GM21786 (cell line): ENCODE data around the gene DENND1C.
"Not testable (repeated sequence)": the region's sequence is repeated elsewhere in the genome, so short reads cannot be mapped to it uniquely, and the experiment has no call there.

ENCODE experiments used
- ATAC-seq: cut with Tn5 transposase; IDR thresholded peaks from one replicate; pipeline ENCODE4 v1.9.1; 2021; ENCODE audit not compliant: unreplicated experiment

DENND1C gene

GRCh38 chr19:6457958-6458694 lies 23.5 kb downstream of the DENND1C start:
- no peak for ATAC-seq

- no peak for ATAC-seq
Measured at GRCh38 chr19:6455924-6456323, 25.7 kb downstream of the DENND1C start.

- no peak for ATAC-seq
Measured at GRCh38 chr19:6453951-6454565, 27.5 kb downstream of the DENND1C start.

- ATAC-seq: no peak
Measured at GRCh38 chr19:6452899-6453298, 28.7 kb downstream of the DENND1C start.

GRCh38 chr19:6452223-6452614 lies 29.4 kb downstream of the DENND1C start:
- no peak for ATAC-seq

- no peak for ATAC-seq
Measured at GRCh38 chr19:6451583-6452222, 29.9 kb downstream of the DENND1C start.

GRCh38 chr19:6450166-6450565 lies 31.4 kb downstream of the DENND1C start:
- ATAC-seq: no peak

GRCh38 chr19:6448045-6448444 lies 33.5 kb downstream of the DENND1C start:
- no peak for ATAC-seq

GRCh38 chr19:6446452-6446851 lies 35.1 kb downstream of the DENND1C start:
- ATAC-seq: no peak

- ATAC-seq: no peak
Measured at GRCh38 chr19:6443986-6444385, 37.6 kb downstream of the DENND1C start.

GRCh38 chr19:6442087-6442688 lies 39.4 kb downstream of the DENND1C start:
- no peak for ATAC-seq

- no peak for ATAC-seq
Measured at GRCh38 chr19:6440905-6441304, 40.7 kb downstream of the DENND1C start.

- ATAC-seq: no peak
Measured at GRCh38 chr19:6439743-6440142, 41.8 kb downstream of the DENND1C start.

- no peak for ATAC-seq
Measured at GRCh38 chr19:6433663-6434062, 47.9 kb downstream of the DENND1C start, which contains the start of gene SLC25A41. TSS of gene SLC25A41 (minus strand) at chr19:6433763. CDS start at chr19:6433693, 70 bp downstream.

- no peak for ATAC-seq
Measured at GRCh38 chr19:6433165-6433564, 48.4 kb downstream of the DENND1C start.

- no peak for ATAC-seq
Measured at GRCh38 chr19:6431891-6432290, 49.7 kb downstream of the DENND1C start.

- ATAC-seq: no peak
Measured at GRCh38 chr19:6429419-6430221, 52.0 kb downstream of the DENND1C start.

GRCh38 chr19:6428692-6429418 lies 52.7 kb downstream of the DENND1C start:
- not testable (repeated sequence) for ATAC-seq

GRCh38 chr19:6427131-6427530 lies 54.5 kb downstream of the DENND1C start:
- no peak for ATAC-seq
